Astrocyte (in vitro differentiated cells and primary cell): ENCODE data around the gene PJVK. TPM values are rescaled to one million over a fixed set of nuclear protein-coding genes. Genes with fewer than 3 reads are reported as not detected.

ENCODE experiments used
- DNase-seq: peaks from one replicate; pipeline ENCODE4 v3.0.0-alpha.2; 2010; ENCODE audit warnings: low read depth
- FAIRE-seq: peaks from 2 replicates; lab custom pipeline; 2011; peaks lifted over from hg19 to GRCh38; lab: Jason Lieb, UNC
- H2AFZ ChIP-seq: 2 replicates; pipeline ENCODE4 v1.6.0; 2012; ENCODE audit warnings: low read depth, low read length, inconsistent platforms
- H3K27ac ChIP-seq: 2 replicates; pipeline ENCODE4 v1.5.1; 2011; ENCODE audit warnings: low read depth, low read length, inconsistent platforms
- H3K27me3 ChIP-seq: 2 replicates; pipeline ENCODE4 v1.6.0; 2011; ENCODE audit warnings: low read length, inconsistent platforms; ENCODE audit not compliant: insufficient read depth
- H3K36me3 ChIP-seq: 2 replicates; pipeline ENCODE4 v1.5.1; 2011; ENCODE audit warnings: low read length, inconsistent platforms; ENCODE audit not compliant: insufficient read depth
- H3K4me1 ChIP-seq: 2 replicates; pipeline ENCODE4 v1.5.1; 2011; ENCODE audit warnings: low read length, inconsistent platforms; ENCODE audit not compliant: insufficient read depth
- H3K4me2 ChIP-seq: 2 replicates; pipeline ENCODE4 v1.6.0; 2012; ENCODE audit warnings: low read length, inconsistent platforms
- H3K4me3 ChIP-seq: 2 replicates; pipeline ENCODE4 v1.5.1; 2011; ENCODE audit warnings: low read depth, mild to moderate bottlenecking, low read length, inconsistent platforms; ENCODE audit not compliant: insufficient read depth
- H3K79me2 ChIP-seq: 2 replicates; pipeline ENCODE4 v1.6.0; 2012; ENCODE audit warnings: mild to moderate bottlenecking, low read length, inconsistent platforms; ENCODE audit not compliant: insufficient read depth
- H3K9ac ChIP-seq: 2 replicates; pipeline ENCODE4 v1.6.0; 2012; ENCODE audit warnings: mild to moderate bottlenecking, low read length, inconsistent platforms
- H3K9me3 ChIP-seq: 2 replicates; pipeline ENCODE4 v1.5.1; 2012; ENCODE audit warnings: low read depth, mild to moderate bottlenecking, low read length, inconsistent platforms; ENCODE audit not compliant: insufficient read depth
- H4K20me1 ChIP-seq: 2 replicates; pipeline ENCODE4 v1.6.0; 2012; ENCODE audit warnings: low read length, inconsistent platforms; ENCODE audit not compliant: insufficient read depth
- H3K27ac Mint-ChIP-seq: one replicate; pipeline ENCODE4 v1.8.0; 2021; ENCODE audit warnings: mild to moderate bottlenecking, mixed read lengths; ENCODE audit not compliant: unreplicated experiment
- H3K27me3 Mint-ChIP-seq: one replicate; pipeline ENCODE4 v1.8.0; 2021; ENCODE audit warnings: low read depth, mixed read lengths; ENCODE audit not compliant: unreplicated experiment
- H3K36me3 Mint-ChIP-seq: one replicate; pipeline ENCODE4 v1.8.0; 2021; ENCODE audit warnings: low read depth, mixed read lengths; ENCODE audit not compliant: unreplicated experiment
- H3K4me1 Mint-ChIP-seq: one replicate; pipeline ENCODE4 v1.8.0; 2021; ENCODE audit warnings: low read depth, mixed read lengths; ENCODE audit not compliant: unreplicated experiment
- H3K4me3 Mint-ChIP-seq: one replicate; pipeline ENCODE4 v1.8.0; 2021; ENCODE audit warnings: mild to moderate bottlenecking, moderate library complexity, mixed read lengths; ENCODE audit not compliant: unreplicated experiment
- H3K9me3 Mint-ChIP-seq: one replicate; pipeline ENCODE4 v1.8.0; 2021; ENCODE audit warnings: mild to moderate bottlenecking, mixed read lengths; ENCODE audit not compliant: unreplicated experiment
- EZH2 ChIP-seq: IDR thresholded peaks from 2 replicates; pipeline ENCODE4 v1.6.1; 2012; ENCODE audit warnings: mild to moderate bottlenecking, low read length, inconsistent platforms; ENCODE audit not compliant: insufficient read depth
- total RNA-seq: library from RNA; stranded (reverse); gene quantifications from 2 replicates; pipeline ENCODE4 v1.2.1, GENCODE V29; 2021
- TF ChIP-seq, protein P1 (sequence below): IDR thresholded peaks from 2 replicates; pipeline ENCODE4 v1.5.1; 2011; ENCODE audit warnings: low read depth, mild to moderate bottlenecking, inconsistent platforms, low read length, moderate library complexity; ENCODE audit not compliant: insufficient read depth

The PJVK gene
- total RNA-seq, 1 donor from 2014 or later, result 2.4 TPM

DNA sequence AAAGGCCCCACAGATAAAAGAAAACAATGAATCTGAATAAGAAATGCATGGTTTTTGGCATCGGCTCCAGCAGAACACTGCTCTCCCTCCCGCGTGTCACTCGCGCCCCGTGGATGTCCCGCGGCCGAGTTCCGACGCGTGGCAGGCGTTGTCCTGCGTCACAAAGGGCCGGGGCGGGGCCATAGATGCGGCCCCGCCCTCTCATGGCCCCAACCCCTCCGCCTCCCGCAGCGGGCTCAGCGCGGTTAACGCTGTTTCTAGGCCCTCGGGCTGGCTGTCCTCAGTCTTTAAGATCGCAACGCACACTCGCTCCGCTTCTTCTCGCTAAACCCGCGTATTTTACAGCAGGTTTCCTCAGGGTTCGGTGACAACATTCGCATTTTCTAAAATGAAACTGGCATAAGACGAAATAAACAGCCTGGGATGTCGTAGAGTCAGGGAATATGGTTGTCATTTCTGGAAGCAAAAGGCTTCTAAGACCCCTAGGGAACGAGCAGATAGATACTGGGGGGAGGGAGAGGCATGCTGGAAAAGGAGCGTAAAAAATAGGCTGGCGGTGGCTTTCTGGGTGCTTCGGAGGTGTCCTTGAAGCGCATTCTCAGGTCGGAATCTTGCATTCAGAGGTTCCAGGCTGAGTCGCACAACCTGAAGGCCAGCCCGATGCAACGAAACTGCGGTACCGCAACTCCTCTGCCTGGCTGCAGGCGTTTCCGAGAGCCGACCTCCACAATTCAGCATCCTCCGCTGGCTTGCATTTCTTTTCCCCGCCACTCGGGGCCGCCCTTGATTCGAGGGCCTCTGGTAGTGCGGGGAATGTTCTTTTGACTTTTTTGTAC, 27.5 kb downstream of the PJVK start, which contains the start of gene FKBP7:
TSS of gene FKBP7 (minus strand) at position 162 of the 836 bp plus-strand sequence. CDS start at position 61, 101 bp downstream.
- Histone ChIP-seq H3K36me3 (no peaks in the 10 kb centered on the region), H3K4me1 (peaks cover 15% of the 10 kb centered on the region), H3K9ac (peak within 1 kb of the TSS; percentile 94), H4K20me1 (peaks cover 23% of the 10 kb centered on the region), H3K27ac (peak within 1 kb of the TSS; percentile 93), H3K27me3 (no peaks in the 10 kb centered on the region), H2AFZ (peak within 1 kb of the TSS; percentile 92), H3K4me2 (peak within 1 kb of the TSS; percentile 94), H3K79me2 (peaks cover 48% of the 10 kb centered on the region), H3K9me3 (no peaks in the 10 kb centered on the region), H3K4me3 (peak within 1 kb of the TSS; percentile 98)
- H3K9me3 Mint-ChIP-seq, result no peaks in the 10 kb centered on the region
- H3K27ac Mint-ChIP-seq, result peak within 1 kb of the TSS; percentile 98
- FAIRE-seq (no peak), DNase-seq (peak; percentile 66)
- no peaks in the 10 kb centered on the region for H3K36me3 Mint-ChIP-seq
- H3K4me3 Mint-ChIP-seq, result peak within 1 kb of the TSS; percentile 91
- H3K4me1 Mint-ChIP-seq, result peaks cover 21% of the 10 kb centered on the region
- TF ChIP-seq EZH2, result no peak
- TF ChIP-seq, protein P1, sequence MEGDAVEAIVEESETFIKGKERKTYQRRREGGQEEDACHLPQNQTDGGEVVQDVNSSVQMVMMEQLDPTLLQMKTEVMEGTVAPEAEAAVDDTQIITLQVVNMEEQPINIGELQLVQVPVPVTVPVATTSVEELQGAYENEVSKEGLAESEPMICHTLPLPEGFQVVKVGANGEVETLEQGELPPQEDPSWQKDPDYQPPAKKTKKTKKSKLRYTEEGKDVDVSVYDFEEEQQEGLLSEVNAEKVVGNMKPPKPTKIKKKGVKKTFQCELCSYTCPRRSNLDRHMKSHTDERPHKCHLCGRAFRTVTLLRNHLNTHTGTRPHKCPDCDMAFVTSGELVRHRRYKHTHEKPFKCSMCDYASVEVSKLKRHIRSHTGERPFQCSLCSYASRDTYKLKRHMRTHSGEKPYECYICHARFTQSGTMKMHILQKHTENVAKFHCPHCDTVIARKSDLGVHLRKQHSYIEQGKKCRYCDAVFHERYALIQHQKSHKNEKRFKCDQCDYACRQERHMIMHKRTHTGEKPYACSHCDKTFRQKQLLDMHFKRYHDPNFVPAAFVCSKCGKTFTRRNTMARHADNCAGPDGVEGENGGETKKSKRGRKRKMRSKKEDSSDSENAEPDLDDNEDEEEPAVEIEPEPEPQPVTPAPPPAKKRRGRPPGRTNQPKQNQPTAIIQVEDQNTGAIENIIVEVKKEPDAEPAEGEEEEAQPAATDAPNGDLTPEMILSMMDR, result peak; percentile 59
- H3K27me3 Mint-ChIP-seq, result no peaks in the 10 kb centered on the region

DNA sequence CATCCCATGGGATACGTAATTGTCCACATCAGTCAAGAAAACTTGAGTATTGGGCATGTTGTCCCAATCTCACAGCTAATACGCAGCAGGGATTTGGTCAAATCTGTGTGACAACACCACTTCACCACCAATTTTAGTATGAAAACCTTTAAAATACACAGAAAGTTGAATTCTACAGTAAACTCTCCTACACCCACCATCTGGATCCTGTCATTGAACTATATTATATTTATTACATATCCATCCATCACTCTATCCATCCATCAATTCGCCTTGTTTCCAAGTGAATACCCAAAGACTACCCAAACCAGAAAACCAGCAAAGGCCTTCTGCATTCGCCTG, 28.1 kb downstream of the PJVK start:
- H3K27ac Mint-ChIP-seq, result peak overlapping the region; percentile 98
- H3K4me1 ChIP-seq, result peaks cover 21% of the 10 kb centered on the region
- H3K9me3 ChIP-seq, result no peaks in the 10 kb centered on the region
- peaks cover 54% of the 10 kb centered on the region for H3K79me2 ChIP-seq
- no peaks in the 10 kb centered on the region for H3K27me3 Mint-ChIP-seq
- H3K36me3 Mint-ChIP-seq, result no peaks in the 10 kb centered on the region
- H3K36me3 ChIP-seq, result no peaks in the 10 kb centered on the region
- H3K4me1 Mint-ChIP-seq, result peaks cover 17% of the 10 kb centered on the region
- H3K4me3 Mint-ChIP-seq, result peak overlapping the region; percentile 91
- peaks cover 29% of the 10 kb centered on the region for H4K20me1 ChIP-seq
- no peaks in the 10 kb centered on the region for H3K27me3 ChIP-seq
- peak overlapping the region; percentile 94 for H3K9ac ChIP-seq
- FAIRE-seq, result no peak
- peak overlapping the region; percentile 93 for H3K27ac ChIP-seq
- H3K4me2 ChIP-seq, result peak overlapping the region; percentile 94
- peak overlapping the region; percentile 98 for H3K4me3 ChIP-seq
- no peaks in the 10 kb centered on the region for H3K9me3 Mint-ChIP-seq
- no peak for DNase-seq
- no peak for TF ChIP-seq EZH2
- TF ChIP-seq, protein P1, result no peak
- H2AFZ ChIP-seq, result peak overlapping the region; percentile 92

DNA sequence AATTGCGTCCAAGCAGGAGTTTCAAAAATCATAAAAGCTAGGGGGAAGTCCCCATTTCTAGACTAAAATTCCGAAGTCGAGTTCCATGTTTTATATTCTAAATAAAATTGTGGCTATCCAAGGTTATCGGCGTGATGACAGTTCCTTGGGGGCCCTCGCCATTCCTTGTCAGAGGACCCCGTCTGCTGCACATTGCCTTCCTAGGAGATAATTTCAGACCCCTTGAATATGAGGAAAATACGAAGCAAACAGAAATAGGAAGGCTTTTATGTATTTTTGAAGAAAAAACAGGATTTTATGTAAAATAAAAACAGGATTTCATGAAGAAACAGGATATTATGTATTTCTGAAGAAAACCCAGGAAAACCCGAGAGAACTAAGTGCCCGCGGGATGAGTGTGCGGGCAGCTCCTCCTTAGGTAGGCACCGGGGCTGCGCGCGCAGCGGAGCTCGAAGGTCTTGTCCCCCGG, 28.6 kb downstream of the PJVK start:
- DNase-seq, result no peak
- Mint-ChIP-seq H3K4me3 (peak overlapping the region; percentile 91), H3K27ac (peak overlapping the region; percentile 98), H3K9me3 (no peaks in the 10 kb centered on the region), H3K4me1 (peaks cover 17% of the 10 kb centered on the region), H3K27me3 (no peaks in the 10 kb centered on the region), H3K36me3 (no peaks in the 10 kb centered on the region)
- peak overlapping the region; percentile 90 for H3K4me2 ChIP-seq
- no peaks in the 10 kb centered on the region for H3K27me3 ChIP-seq
- no peak for FAIRE-seq
- H3K79me2 ChIP-seq, result peaks cover 59% of the 10 kb centered on the region
- peaks cover 26% of the 10 kb centered on the region for H3K4me1 ChIP-seq
- no peaks in the 10 kb centered on the region for H3K9me3 ChIP-seq
- H3K27ac ChIP-seq, result peak overlapping the region; percentile 74
- peak overlapping the region; percentile 46 for H3K4me3 ChIP-seq
- peaks cover 34% of the 10 kb centered on the region for H4K20me1 ChIP-seq
- H3K9ac ChIP-seq, result peak overlapping the region; percentile 87
- H3K36me3 ChIP-seq, result no peaks in the 10 kb centered on the region
- TF ChIP-seq, protein P1, result no peak
- TF ChIP-seq EZH2, result no peak
- peak overlapping the region; percentile 31 for H2AFZ ChIP-seq
